Measurements from ENCODE around the gene AKAP4. TPM values are rescaled to one million over a fixed set of nuclear protein-coding genes. Genes with fewer than 3 reads are reported as not detected.

Gene AKAP4
- total RNA-seq, 4 donors from 2014 or later: 0.22 to 0.67 TPM; not detected in 2

DNA sequence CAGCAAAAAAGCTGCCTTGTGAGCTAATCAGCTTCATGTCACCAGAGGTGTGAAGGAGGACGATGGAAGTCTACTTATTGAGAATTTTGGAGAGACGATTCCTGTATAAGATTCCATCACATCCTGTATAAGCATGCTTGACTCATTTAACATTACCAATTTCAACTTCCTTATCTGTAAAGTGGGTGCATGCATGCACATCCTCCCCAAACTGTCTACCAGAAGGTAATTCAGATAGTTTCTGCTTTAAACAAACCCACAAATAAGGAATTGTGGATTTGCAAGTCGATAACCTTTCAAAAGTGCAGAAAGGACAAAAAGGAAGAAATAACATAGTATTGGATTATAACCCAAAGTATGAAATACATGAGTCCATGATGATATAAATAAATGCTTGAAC, 31.1 kb downstream of the AKAP4 start:
- H3K4me1 ChIP-seq: no peaks in the 10 kb centered on the region
- no peak overlapping the region for H3K4me3 ChIP-seq (replicated peaks in 1 of 3)
- TF ChIP-seq POLR2A (IDR thresholded peaks at IDR 0.05) (no peak), CTCF (IDR thresholded peaks at IDR 0.05) (no peak)
- DNase-seq: no peak
- H3K27ac ChIP-seq: no peak overlapping the region
- no peaks in the 10 kb centered on the region for H3K36me3 ChIP-seq
- intact Hi-C loops (cut with DNase I): no loop called here
- H3K9me3 ChIP-seq: no peaks in the 10 kb centered on the region
- no peaks in the 10 kb centered on the region for H3K27me3 ChIP-seq
- WGBS, 2 donors: 88 to 91% methylated on average over 3 of the region's 3 CpGs

DNA sequence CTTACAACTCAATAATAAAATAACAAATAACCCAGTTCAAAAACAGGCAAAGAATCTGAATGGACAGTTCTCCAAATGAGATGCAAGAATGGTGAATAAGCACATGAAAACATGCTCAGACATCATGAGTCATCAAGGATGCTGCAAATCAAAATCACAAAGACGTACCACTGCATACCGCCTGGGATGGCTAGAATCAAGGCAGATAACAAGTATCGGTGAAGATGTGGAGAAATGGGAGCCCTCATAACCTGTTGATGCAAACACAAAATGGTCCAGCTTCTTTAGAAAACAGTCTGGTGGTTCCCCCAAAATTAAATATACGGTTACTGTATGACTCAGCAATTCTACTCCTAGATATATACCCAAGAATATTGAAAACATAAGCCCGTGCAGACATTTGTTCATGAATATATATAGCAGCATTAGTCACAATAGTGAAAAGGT, 32.5 kb downstream of the AKAP4 start:
- DNase-seq: no peak
- Histone ChIP-seq H3K4me3 (replicated peaks in 1 of 3) (no peak overlapping the region), H3K27me3 (no peaks in the 10 kb centered on the region), H3K4me1 (no peaks in the 10 kb centered on the region), H3K9me3 (no peaks in the 10 kb centered on the region), H3K36me3 (no peaks in the 10 kb centered on the region), H3K27ac (no peak overlapping the region)
- intact Hi-C loops (cut with DNase I): no loop called here
- no peak for TF ChIP-seq POLR2A (IDR thresholded peaks at IDR 0.05)
- no peak for TF ChIP-seq CTCF (IDR thresholded peaks at IDR 0.05)
- 82 to 85% methylated on average over 5 of the region's 5 CpGs for WGBS, 2 donors

DNA sequence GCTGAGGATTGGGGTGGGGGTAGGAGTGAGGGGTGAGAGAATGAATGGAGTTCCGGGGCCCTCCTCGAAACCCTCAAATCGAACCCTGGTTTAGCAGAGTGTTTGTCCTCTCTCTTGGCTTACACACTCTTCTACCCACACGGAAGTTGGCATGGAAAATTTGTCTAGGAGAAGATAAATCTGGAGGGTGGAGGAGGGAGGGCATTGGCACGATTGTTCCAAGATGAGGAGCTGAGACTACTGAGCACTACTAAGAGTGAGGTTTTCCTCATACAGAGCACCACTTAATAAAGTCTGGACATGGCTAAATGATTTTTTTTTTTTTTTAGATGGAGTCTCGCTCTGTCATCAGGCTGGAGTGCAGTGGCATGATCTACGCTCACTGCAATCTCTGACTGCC, 33.4 kb downstream of the AKAP4 start:
- Histone ChIP-seq H3K27ac (no peak overlapping the region), H3K4me1 (no peaks in the 10 kb centered on the region), H3K36me3 (no peaks in the 10 kb centered on the region), H3K9me3 (no peaks in the 10 kb centered on the region), H3K4me3 (replicated peaks in 1 of 3) (no peak overlapping the region), H3K27me3 (no peaks in the 10 kb centered on the region)
- TF ChIP-seq CTCF (IDR thresholded peaks at IDR 0.05): no peak
- TF ChIP-seq POLR2A (IDR thresholded peaks at IDR 0.05): no peak
- WGBS, 2 donors: 85 to 95% methylated on average over 7 of the region's 7 CpGs
- DNase-seq: no peak
- intact Hi-C loops (cut with DNase I): no loop called here

- H3K27me3 ChIP-seq: no peaks in the 10 kb centered on the region
- DNase-seq: no peak
- no peak overlapping the region for H3K4me3 ChIP-seq (replicated peaks in 1 of 3)
- no peak overlapping the region for H3K27ac ChIP-seq
- intact Hi-C loops (cut with DNase I): no loop called here
- no peaks in the 10 kb centered on the region for H3K36me3 ChIP-seq
- H3K9me3 ChIP-seq: no peaks in the 10 kb centered on the region
- TF ChIP-seq CTCF (IDR thresholded peaks at IDR 0.05): no peak
- no peak for TF ChIP-seq POLR2A (IDR thresholded peaks at IDR 0.05)
- no peaks in the 10 kb centered on the region for H3K4me1 ChIP-seq
- 58 to 74% methylated on average over 4 to 5 of the region's 5 CpGs for WGBS, 2 donors
Observed at GRCh38 chrX:50165727-50166126, 35.1 kb downstream of the AKAP4 start.

- TF ChIP-seq POLR2A (IDR thresholded peaks at IDR 0.05) (no peak), CTCF (IDR thresholded peaks at IDR 0.05) (no peak)
- Histone ChIP-seq H3K9me3 (no peaks in the 10 kb centered on the region), H3K27me3 (no peaks in the 10 kb centered on the region), H3K4me1 (no peaks in the 10 kb centered on the region), H3K27ac (no peak overlapping the region), H3K36me3 (no peaks in the 10 kb centered on the region), H3K4me3 (replicated peaks in 1 of 3) (no peak overlapping the region)
- no peak for DNase-seq
- WGBS, 2 donors: 74 to 89% methylated on average over 3 of the region's 3 CpGs
- intact Hi-C loops (cut with DNase I): no loop called here
Observed at GRCh38 chrX:50161127-50161526, 39.7 kb downstream of the AKAP4 start.
